ENCODE data around the gene HERPUD2.

Gene HERPUD2

GRCh38 chr7:35729061-35729783, 34.3 kb upstream of the HERPUD2 start:
- H3K4me3 ChIP-seq (ENCODE audit: low read length), result no peak overlapping the region
- no peak for DNase-seq (ENCODE audit: low read depth)
- TF ChIP-seq CTCF (conservative IDR thresholded peaks at IDR 0.05; ENCODE audit: low read depth, low read length), result no peak

- DNase-seq (ENCODE audit: low read depth), result no peak
- no peak for TF ChIP-seq CTCF (conservative IDR thresholded peaks at IDR 0.05; ENCODE audit: low read depth, low read length)
- no peak overlapping the region for H3K4me3 ChIP-seq (ENCODE audit: low read length)
Measured at GRCh38 chr7:35728412-35729060, 33.6 kb upstream of the HERPUD2 start.

- DNase-seq (ENCODE audit: low read depth), result no peak
- TF ChIP-seq CTCF (conservative IDR thresholded peaks at IDR 0.05; ENCODE audit: low read depth, low read length), result no peak
- H3K4me3 ChIP-seq (ENCODE audit: low read length), result no peak overlapping the region
Measured at GRCh38 chr7:35727571-35727970, 32.6 kb upstream of the HERPUD2 start.

GRCh38 chr7:35726654-35727053, 31.7 kb upstream of the HERPUD2 start:
- no peak for DNase-seq (ENCODE audit: low read depth)
- no peak overlapping the region for H3K4me3 ChIP-seq (ENCODE audit: low read length)
- no peak for TF ChIP-seq CTCF (conservative IDR thresholded peaks at IDR 0.05; ENCODE audit: low read depth, low read length)

- no peak for TF ChIP-seq CTCF (conservative IDR thresholded peaks at IDR 0.05; ENCODE audit: low read depth, low read length)
- no peak for DNase-seq (ENCODE audit: low read depth)
- no peak overlapping the region for H3K4me3 ChIP-seq (ENCODE audit: low read length)
Measured at GRCh38 chr7:35725280-35725680, 30.3 kb upstream of the HERPUD2 start.

- no peak for DNase-seq (ENCODE audit: low read depth)
- TF ChIP-seq CTCF (conservative IDR thresholded peaks at IDR 0.05; ENCODE audit: low read depth, low read length), result no peak
- H3K4me3 ChIP-seq (ENCODE audit: low read length), result no peak overlapping the region
Measured at GRCh38 chr7:35723011-35723410, 28.1 kb upstream of the HERPUD2 start.

All from retinal pigment epithelial cell (primary cell).